GM18517 (cell line): ENCODE measurements around the gene LRRIQ4.

ENCODE experiments used
- ATAC-seq: cut with Tn5 transposase; IDR thresholded peaks from one replicate; pipeline ENCODE4 v1.9.1; 2021; ENCODE audit warnings: mild to moderate bottlenecking, moderate library complexity; ENCODE audit not compliant: unreplicated experiment

Gene LRRIQ4

GRCh38 chr3:169850618-169851017 is 37.9 kb downstream of the LRRIQ4 start:
- ATAC-seq = no peak

DNA sequence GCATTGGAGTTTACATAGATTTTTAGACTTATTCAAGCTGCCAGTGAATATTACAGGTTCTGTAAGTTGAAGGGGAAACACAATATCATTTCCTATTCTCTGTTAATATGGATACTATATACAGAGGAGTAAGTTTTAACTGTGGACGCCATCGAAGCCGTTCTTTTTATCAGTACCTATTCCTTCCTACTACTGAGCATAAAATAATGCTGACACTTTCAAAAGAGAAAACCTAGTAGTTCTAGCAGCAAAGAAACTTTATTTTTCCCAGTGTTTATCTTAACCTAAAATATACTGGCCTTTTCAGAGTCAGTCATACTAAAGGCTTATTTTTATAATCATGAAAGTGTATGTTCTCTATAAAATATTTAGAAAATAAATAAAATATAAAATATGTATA is 42.8 kb downstream of the LRRIQ4 start:
- ATAC-seq = no peak

- no peak for ATAC-seq
Measured at GRCh38 chr3:169857811-169858210, 45.1 kb downstream of the LRRIQ4 start.

GRCh38 chr3:169861871-169862270 is 49.2 kb downstream of the LRRIQ4 start:
- ATAC-seq = no peak

GRCh38 chr3:169863458-169863899 is 50.8 kb downstream of the LRRIQ4 start:
- peak; percentile 50 for ATAC-seq

DNA sequence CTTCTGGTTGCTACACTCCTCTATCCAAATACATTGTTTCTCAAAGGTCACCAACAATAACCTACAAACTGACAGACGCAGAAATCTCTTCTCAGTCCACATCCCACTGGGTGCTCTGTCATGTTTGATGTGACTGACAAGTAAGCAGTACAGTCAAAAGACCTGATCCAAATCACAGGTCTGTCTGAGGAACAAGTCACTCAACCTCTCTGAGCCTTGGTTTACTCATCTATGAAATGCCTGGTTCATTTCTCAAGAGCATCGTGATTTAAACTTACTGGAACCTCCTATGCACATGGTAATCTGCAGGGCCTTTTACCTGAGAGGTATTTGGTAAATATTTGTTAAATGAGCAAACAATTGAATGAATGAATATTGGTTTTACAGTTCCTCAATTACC is 51.6 kb downstream of the LRRIQ4 start:
- no peak for ATAC-seq

DNA sequence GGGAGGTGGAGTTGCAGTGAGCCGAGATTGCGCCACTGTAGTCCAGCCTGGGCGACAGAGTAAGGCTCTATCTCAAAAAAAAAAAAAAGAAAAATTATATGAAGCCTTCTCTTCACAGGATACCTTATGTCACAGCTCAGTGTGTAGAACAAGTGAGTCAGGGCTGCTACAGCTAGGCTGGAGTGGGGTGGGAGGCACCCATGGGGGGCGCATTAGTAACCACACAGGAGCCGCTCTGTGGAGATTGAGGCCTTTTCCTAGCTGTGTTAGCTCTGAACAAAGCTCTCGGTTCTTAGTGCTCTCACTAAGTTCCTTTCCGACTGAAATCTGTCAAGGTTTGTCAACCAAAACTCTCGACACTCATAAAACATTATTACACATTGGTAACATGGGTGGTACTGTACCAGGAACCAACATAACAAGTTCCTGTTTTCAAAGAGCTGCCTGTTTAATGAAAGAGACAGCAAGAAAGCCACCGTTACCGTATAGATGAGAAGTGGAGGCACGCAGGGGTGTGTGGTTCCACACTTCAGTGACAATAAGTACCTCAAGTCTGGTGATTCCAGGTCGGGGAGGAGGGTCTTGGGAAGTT is 52.6 kb downstream of the LRRIQ4 start:
- no peak for ATAC-seq

GRCh38 chr3:169867584-169868210 is 55.0 kb downstream of the LRRIQ4 start:
- no peak for ATAC-seq

GRCh38 chr3:169868369-169868768 is 55.7 kb downstream of the LRRIQ4 start:
- ATAC-seq = no peak

GRCh38 chr3:169869484-169870220 is 57.0 kb downstream of the LRRIQ4 start, which contains the start of gene LRRC31:
Gene LRRC31, minus strand, starts transcription at chr3:169869935. Its CDS starts 128 bp downstream, at chr3:169869807.
- no peak for ATAC-seq

- ATAC-seq = no peak
Measured at GRCh38 chr3:169871129-169871886, 58.6 kb downstream of the LRRIQ4 start.

DNA sequence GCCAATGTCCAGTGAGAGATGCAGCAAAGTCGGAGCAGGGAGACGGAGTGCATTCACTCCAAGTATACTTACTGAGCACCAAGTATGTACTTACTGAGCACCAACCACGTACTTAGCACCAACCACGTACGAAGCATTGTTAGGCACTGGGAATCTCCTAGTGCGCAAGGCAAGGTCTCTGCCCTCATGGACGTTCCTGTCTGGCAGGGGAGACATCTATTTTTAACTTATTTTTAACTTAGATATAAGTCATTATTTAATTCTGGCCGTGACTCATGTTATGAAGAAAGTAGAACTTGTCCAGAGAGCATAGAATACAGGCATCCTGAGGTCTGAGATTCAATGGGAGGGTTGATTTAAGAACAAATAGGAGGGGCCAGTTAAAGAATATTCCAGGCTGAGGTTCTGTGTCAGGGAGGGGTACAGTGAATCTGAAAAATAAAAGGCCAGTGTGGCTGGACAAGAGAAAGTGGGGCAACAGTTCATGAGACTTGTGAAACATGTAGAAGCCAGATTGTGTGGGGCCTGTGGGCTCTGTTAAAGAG is 66.4 kb downstream of the LRRIQ4 start:
- no peak for ATAC-seq

DNA sequence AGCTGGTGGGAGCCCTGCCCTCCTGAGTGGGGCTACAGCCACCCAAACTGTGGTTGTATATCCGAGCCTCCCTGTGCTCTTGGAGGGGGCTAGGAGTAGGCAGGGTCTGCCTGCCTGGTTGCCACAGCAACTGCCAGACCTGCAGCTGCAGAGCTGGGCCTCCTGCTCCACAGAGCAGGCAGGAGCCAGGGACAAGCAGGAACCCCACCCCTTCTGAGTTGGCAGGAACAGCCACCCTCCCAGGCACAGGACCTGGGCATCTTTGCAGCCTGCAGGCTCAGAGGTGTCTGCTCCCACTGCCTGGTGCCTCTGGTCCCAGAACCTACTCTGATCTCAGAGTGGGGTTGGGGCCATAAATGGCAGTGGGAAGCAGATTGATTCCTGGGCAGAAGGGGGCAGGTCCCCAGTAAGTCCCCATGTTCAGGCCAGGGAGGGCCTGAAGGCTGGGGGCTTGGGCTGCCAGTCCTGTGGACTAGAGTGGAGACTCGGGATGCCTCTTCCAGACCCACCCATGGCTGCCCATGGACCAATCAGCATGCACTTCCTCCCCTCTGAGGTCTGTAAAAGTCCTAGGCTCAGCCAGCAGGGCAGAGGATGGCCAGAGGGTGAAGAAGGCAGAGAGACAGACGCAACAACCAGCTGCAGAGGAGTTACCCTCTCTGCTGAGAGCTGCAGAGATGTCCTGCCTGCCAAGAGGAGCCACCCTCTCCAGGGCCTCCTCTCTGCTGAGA is 67.3 kb downstream of the LRRIQ4 start:
- no peak for ATAC-seq

DNA sequence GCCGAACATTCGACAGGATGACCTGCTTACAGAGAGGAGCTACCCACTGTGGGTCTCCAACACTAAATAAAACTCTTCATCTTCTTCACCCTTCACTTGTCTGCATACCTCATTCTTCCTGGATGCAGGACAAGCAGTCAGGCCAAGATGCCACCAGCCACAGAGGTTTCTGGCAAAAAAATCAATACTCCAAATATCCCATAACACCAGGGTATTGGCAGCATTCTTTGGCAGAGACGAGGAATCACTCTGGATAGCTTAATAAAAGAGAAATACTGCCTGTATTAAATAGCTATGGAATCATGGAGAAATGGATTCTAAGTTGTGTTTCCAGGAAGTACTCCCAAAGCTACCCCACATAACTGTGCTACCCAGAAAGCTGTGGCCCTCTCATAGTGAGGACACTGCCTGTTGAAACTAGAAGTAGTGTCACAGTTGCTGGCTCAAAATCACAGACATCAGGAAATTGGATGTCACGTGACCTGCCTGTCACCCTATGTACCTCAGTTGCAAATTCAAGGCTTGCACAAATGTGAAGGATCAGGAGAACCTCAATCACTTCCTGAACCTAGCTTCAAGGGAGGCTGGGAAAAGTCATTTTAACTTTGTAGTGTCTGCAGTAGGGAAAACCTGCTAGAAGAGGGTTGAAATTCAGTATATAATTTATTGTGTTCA is 68.0 kb downstream of the LRRIQ4 start:
- ATAC-seq = no peak

GRCh38 chr3:169886671-169887070 is 74.0 kb downstream of the LRRIQ4 start:
- ATAC-seq = no peak
